ENCODE data around the gene GABRG3. TPM values are rescaled to one million over a fixed set of nuclear protein-coding genes. Genes with fewer than 3 reads are reported as not detected.

The GABRG3 gene
- total and polyA plus RNA-seq, 2 donors (not counting 3 experiments of a cell fraction or from before 2014, with no cell fraction given), result not detected

- POLR2A ChIA-PET, result no interaction called here
- Histone ChIP-seq H3K27me3 (ENCODE audit: control insufficient read depth in 2 of 2, insufficient read depth in 2 of 2, low read length in 2 of 2) (no peaks in the 10 kb centered on the region), H3K36me3 (ENCODE audit: control insufficient read depth in 2 of 2, extremely low read depth in 1 of 2, insufficient read depth in 2 of 2, low read length in 2 of 2) (no peaks in the 10 kb centered on the region), H3K9me3 (replicated peaks; ENCODE audit: control insufficient read depth, insufficient read depth, low read length) (no peaks in the 10 kb centered on the region), H4K20me1 (replicated peaks; ENCODE audit: control insufficient read depth, extremely low read depth, insufficient read depth, low read length) (no peaks in the 10 kb centered on the region), H3K9me1 (replicated peaks; ENCODE audit: control insufficient read depth, extremely low read depth, insufficient read depth, low read length) (no peaks in the 10 kb centered on the region), H3K79me2 (ENCODE audit: control insufficient read depth, insufficient read depth, low read length) (no peaks in the 10 kb centered on the region), H2AFZ (ENCODE audit: low read depth, low read length) (no peak overlapping the region), H3K4me3 (replicated peaks in 1 of 3; ENCODE audit: insufficient read depth in 1 of 3, low read depth in 1 of 3, low read length in 3 of 3) (no peak overlapping the region), H3K9ac (replicated peaks; ENCODE audit: extremely low read depth, insufficient read depth, low read length) (no peak overlapping the region), H3K4me2 (ENCODE audit: insufficient read depth, low read length) (no peak overlapping the region), H3K4me1 (ENCODE audit: control insufficient read depth, extremely low read depth, insufficient read depth, low read length) (no peaks in the 10 kb centered on the region), H3K27ac (ENCODE audit: insufficient read depth, low read depth, low read length) (no peak overlapping the region)
- no peak for FAIRE-seq
- no peak for DNase-seq (ENCODE audit: low read depth, low spot score)
- dilution Hi-C loops (cut with MboI; ENCODE audit: extremely low pct_ligation_motif_present, low sequenced_read_pairs) (no loop called here), intact Hi-C loops (cut with micrococcal nuclease) (no loop called here)
- no peak for TF ChIP-seq JUN (IDR thresholded peaks at IDR 0.05; ENCODE audit: borderline replicate concordance, insufficient read depth, insufficient read length, low read depth)
- TF ChIP-seq CTCF (IDR thresholded peaks at IDR 0.05; ENCODE audit: extremely low read depth in 1 of 2, insufficient read depth in 1 of 2, low read depth in 1 of 2, low read length in 2 of 2), result no peak
- TF ChIP-seq MYC (IDR thresholded peaks at IDR 0.05; ENCODE audit: low read depth, low read length), result no peak
- TF ChIP-seq POLR2AphosphoS5 (IDR thresholded peaks at IDR 0.05; ENCODE audit: insufficient read depth, low read depth, low read length), result no peak
- no TSS peak for BruUV-seq (replicated peaks)
- CTCF ChIA-PET, result no interaction called here
Observed at GRCh38 chr15:27231811-27232210, 260.8 kb downstream of the GABRG3 start.

GRCh38 chr15:27232876-27233275, 261.9 kb downstream of the GABRG3 start:
- Histone ChIP-seq H3K27me3 (ENCODE audit: control insufficient read depth in 2 of 2, insufficient read depth in 2 of 2, low read length in 2 of 2) (no peaks in the 10 kb centered on the region), H3K79me2 (ENCODE audit: control insufficient read depth, insufficient read depth, low read length) (no peaks in the 10 kb centered on the region), H3K36me3 (ENCODE audit: control insufficient read depth in 2 of 2, extremely low read depth in 1 of 2, insufficient read depth in 2 of 2, low read length in 2 of 2) (no peaks in the 10 kb centered on the region), H3K4me3 (replicated peaks in 1 of 3; ENCODE audit: insufficient read depth in 1 of 3, low read depth in 1 of 3, low read length in 3 of 3) (no peak overlapping the region), H3K9ac (replicated peaks; ENCODE audit: extremely low read depth, insufficient read depth, low read length) (no peak overlapping the region), H3K27ac (ENCODE audit: insufficient read depth, low read depth, low read length) (no peak overlapping the region), H3K9me3 (replicated peaks; ENCODE audit: control insufficient read depth, insufficient read depth, low read length) (no peaks in the 10 kb centered on the region), H3K4me1 (ENCODE audit: control insufficient read depth, extremely low read depth, insufficient read depth, low read length) (no peaks in the 10 kb centered on the region), H4K20me1 (replicated peaks; ENCODE audit: control insufficient read depth, extremely low read depth, insufficient read depth, low read length) (no peaks in the 10 kb centered on the region), H3K9me1 (replicated peaks; ENCODE audit: control insufficient read depth, extremely low read depth, insufficient read depth, low read length) (no peaks in the 10 kb centered on the region), H3K4me2 (ENCODE audit: insufficient read depth, low read length) (no peak overlapping the region), H2AFZ (ENCODE audit: low read depth, low read length) (no peak overlapping the region)
- ChIA-PET CTCF (no interaction called here), POLR2A (no interaction called here)
- dilution Hi-C loops (cut with MboI; ENCODE audit: extremely low pct_ligation_motif_present, low sequenced_read_pairs) (no loop called here), intact Hi-C loops (cut with micrococcal nuclease) (no loop called here)
- TF ChIP-seq JUN (IDR thresholded peaks at IDR 0.05; ENCODE audit: borderline replicate concordance, insufficient read depth, insufficient read length, low read depth), result no peak
- TF ChIP-seq CTCF (IDR thresholded peaks at IDR 0.05; ENCODE audit: extremely low read depth in 1 of 2, insufficient read depth in 1 of 2, low read depth in 1 of 2, low read length in 2 of 2), result no peak
- no peak for TF ChIP-seq MAX (IDR thresholded peaks at IDR 0.05; ENCODE audit: insufficient read depth, insufficient read length)
- TF ChIP-seq EZH2 (IDR thresholded peaks at IDR 0.05; ENCODE audit: borderline replicate concordance, low read depth, low read length, severe bottlenecking), result no peak
- no peak for TF ChIP-seq FOS (IDR thresholded peaks at IDR 0.05; ENCODE audit: borderline replicate concordance, insufficient read depth, low read length)
- TF ChIP-seq MYC (IDR thresholded peaks at IDR 0.05; ENCODE audit: low read depth, low read length), result no peak
- TF ChIP-seq POLR2AphosphoS5 (IDR thresholded peaks at IDR 0.05; ENCODE audit: insufficient read depth, low read depth, low read length), result no peak
- no peak for TF ChIP-seq GATA2 (IDR thresholded peaks at IDR 0.05; ENCODE audit: insufficient read depth, insufficient read length, low read depth, low read length)
- TF ChIP-seq POLR2A (IDR thresholded peaks at IDR 0.05; ENCODE audit: low read depth, low read length), result no peak
- no peak for DNase-seq (ENCODE audit: low read depth, low spot score)
- no peak for FAIRE-seq
- BruUV-seq (replicated peaks), result no TSS peak

Measured in endothelial cell of umbilical vein (primary cell).